Effector CD4-positive, alpha-beta T cell (primary cell): ENCODE measurements around the gene MARK2.
A peak's percentile ranks its signal among the peaks of the same experiment; 100 is the strongest.
"Not testable (repeated sequence)": the region's sequence is repeated elsewhere in the genome, so short reads cannot be mapped to it uniquely, and the experiment has no call there.

Experiments used
- DNase-seq: peaks from one replicate; pipeline ENCODE4 v3.0.0-alpha.2; 2020
- total RNA-seq: gene quantifications from one replicate; lab custom pipeline; 2026; lab: John Stamatoyannopoulos, UW

The MARK2 gene
- 87.6 reads per million, percentile 80 among the genes with 10 or more reads in this experiment for total RNA-seq

DNA sequence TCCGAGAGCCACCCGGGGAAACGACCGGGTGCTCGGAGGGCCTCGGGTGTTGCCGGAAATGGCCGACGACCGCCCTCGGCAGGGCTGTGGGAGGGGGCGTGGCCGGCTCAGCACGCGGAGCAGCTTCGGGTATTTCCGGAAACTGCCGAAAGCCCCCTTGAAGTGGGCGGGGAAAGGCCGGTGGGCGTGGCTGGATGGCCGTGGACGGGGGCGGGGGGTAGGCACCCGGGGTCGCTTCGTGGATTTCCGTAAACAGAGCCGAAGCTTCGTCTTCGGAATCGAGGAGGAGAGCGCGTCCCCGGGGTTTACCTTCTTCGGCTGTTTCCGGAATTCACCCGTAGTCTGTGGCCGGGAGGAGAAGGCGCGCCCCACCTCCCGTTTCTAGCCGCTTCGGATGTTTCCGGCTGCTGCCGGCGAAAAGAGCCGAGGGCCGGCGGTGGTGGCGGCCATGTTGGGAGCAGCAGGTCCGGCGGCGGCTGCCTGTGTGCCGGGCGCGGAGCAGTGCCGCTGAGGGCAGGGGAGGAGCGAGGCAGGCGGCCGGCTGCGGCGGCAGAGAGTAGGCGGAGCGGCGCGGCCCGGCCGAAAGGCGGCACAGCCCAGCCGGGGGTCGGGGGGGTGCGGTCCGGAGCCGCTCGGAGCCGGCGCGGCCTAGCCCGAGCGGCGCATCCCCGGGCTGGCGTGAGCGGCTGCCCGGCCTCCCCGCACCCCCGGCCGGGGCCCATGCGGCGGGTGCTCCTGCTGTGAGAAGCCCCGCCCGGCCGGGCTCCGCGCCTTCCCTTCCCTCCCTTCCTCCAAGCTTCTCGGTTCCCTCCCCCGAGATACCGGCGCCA lies at the start of gene MARK2:
Gene MARK2, plus strand, starts transcription at position 433 of the 830 bp plus-strand sequence. Its CDS starts 397 bp downstream, at position 830.
- peak; percentile 100 for DNase-seq

DNA sequence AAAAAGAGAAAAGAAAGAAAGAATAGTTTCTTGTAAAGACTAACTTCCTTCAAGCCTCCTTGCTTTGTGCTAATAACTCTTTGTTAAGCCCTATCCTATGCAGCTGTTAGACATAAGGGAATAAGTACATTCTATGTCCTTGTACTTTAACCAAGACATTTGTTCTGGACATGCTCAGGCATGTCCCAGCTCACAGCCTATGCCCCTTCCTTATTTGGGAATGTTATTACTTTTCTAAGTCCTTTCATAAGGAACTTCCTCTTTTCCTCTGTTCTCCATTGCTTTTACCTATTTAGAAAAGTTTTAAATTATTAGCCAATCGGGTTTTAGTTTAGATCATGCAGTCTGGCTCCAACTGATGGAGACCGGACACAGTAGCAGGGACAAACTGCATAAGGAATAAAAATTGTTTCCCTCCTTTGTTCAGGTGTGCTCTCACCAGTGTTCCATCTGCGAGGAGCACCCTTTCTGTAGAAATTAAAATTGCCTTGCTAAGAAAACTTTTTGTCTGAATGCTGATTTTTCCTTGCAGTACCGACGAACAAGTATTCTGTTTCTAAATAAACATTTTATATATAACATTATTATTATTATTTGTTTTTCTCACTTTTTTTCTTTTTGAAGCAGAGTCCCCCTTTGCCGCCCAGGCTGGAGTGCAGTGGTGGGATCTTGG lies 47.3 kb upstream of the MARK2 start:
- DNase-seq, result no peak

DNA sequence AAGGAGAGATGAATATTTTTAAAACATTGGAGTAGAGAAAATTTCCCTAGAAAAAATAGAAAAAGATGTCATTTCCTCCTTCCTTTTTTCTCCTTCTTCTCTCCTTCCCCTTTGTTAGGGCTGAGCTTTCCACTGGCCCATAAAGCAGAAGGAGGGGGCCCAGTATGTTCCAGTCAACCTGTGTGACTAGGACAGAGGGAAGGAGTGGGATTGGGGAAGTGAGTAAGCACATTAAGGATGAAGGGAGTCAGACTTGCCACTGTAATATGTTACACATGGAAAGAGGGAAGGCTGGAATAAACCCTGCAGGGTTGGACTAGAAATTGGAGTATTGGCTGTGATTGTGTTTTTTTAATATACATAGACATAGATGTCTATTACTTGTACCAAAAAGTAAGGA lies 45.7 kb upstream of the MARK2 start:
- DNase-seq, result no peak

DNA sequence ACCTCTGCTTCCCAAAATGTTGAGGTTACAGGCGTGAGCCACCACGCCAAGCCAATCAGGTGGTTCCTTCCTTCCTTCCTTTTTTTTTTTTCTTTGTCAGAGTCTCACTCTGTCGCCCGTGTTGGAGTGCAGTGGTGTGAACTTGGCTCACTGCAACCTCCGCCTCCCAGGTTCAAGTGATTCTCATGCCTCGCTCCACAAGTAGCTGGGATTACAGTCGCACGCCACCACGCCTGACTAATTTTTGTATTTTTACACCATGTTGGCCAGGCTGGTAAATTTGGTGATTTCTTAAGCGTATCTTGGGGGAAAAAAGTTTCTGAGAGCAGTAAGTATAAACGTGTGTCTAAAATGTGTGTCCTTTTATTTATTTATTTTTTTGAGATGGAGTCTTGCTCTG lies 43.8 kb upstream of the MARK2 start:
- DNase-seq, result no peak

DNA sequence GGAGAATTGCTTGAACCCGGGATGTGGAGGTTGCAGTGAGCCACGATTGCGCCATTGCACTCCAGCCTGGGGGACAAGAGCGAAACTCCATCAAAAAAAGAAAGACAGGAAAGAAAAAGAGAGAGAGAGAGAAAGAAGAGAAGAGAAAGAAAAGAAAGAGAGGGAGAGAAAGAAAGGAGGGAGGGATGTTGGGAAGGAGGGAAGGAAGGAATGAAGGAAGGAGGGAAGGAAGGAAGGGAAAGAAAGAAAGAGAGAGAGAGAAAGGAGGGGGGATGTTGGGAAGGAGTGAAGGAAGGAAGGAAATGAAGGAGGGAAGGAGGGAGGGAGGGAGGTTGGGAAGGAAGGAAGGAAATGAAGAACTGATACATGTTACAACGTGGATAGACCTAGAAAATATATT lies 38.0 kb upstream of the MARK2 start:
- DNase-seq, result no peak

DNA sequence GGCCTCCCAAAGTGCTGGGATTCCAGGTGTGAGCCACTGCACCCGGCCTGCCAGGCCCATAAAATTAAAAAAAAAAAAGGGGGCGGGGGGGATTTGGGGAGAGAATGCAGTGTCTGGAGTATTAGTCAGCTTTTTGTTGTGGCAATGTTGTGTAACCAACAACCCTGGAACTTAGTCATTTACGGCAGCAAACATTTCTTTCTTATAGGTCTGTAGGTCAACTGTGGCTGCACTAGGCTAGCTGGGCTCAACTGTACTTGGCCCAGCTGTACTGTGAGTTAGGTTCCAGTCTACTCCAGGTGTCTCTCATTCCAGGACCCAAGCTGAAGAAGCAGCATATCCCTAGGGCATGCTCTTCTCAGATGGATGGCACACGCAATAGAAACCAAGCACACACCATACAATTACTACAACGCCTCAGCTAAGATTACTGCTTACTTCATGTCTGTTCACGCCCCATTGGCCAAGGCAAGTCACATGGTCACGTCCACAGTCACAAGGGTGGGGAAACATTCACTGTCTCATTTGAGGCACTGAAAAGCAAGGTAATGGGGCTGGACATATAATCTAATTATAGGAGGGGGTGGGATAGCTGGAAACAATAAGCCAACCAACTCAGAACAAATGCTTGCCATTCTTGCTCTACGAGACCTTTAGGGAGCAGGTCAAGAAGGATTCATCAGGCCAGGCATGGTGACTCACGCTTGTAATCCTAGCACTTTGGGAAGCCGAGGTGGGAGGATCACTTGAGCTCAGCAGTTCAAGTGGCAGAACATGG lies 36.1 kb upstream of the MARK2 start:
- no peak for DNase-seq

DNA sequence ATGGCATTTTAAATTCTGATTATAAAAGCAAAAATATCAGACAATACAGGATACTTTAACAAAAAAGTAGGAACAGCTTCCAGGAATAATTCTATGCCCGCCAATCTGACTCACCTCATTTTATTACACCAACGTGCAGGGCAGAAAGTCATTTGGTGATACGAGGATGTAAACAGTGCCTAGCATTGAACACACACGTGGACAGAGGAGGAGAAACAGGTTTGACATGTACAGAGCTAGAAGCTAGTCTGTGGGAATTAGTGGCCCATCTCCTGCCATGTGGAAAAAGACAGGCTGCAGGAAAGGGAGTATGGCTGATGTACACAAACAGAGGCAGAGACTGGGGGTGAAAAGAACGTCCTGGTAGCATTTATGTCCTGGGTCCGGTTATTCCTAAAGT lies 34.7 kb upstream of the MARK2 start:
- DNase-seq, result no peak

DNA sequence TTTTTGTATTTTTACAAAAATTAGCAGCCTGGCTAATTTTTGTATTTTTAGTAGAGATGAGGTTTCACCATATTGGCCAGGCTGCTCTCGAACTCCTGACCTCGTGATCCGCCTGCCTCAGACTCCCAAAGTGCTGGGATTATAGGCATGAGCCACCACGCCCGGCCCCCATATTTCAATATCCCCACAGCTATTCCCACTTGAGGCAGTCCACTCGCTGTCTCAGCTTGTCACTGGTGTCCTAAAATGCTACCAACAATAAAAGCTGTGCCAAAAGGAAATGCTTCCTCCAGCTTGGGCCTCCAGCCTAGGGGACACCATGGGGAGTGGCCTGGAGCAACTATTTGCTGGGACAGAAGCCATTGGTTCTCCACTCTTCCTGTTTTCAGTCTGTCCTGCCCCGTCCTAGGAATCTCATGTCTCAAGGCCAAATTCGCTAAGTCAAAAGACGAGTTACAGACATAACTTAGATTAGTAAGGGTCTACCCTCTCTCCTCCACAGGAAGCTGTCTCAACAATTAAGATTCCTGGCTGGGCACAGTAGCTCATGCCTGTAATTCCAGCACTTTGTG lies 33.0 kb upstream of the MARK2 start:
- DNase-seq, result no peak

DNA sequence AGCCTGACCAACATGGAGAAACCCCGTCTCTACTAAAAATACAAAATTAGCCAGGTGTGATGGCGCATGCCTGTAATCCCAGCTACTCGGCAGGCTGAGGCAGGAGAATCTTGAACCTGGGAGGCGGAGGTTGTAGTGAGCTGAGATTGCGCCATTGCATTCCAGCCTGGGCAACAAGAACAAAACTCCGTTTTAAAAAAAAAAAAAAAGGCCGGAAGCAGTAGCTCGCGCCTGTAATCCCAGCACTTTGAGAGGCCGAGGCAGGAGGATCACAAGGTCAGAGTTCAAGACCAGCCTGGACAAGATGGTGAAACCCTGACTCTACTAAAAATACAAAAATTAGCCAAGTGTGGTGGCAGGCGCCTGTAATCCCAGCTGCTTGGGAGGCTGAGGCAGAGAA lies 28.5 kb upstream of the MARK2 start:
- not testable (repeated sequence) for DNase-seq

DNA sequence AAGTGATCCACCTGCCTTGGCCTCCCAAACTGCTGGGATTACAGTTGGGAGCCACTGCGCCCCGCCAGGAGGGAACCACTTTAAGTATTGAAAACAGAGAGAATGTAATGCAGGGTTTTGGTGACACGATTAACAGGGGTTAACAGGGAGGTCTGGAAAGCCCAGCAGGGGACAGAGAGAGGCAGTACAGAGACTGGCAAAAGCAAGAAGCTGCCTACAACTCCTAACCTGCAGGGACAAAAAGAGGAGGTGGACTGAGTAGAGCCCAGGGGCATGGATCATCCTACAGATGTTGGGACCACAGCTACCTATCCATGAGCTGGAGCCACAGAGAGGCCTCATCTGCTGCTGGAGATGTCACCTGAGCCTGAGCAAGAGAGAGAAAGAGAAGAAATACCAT lies 27.4 kb upstream of the MARK2 start:
- DNase-seq, result no peak

DNA sequence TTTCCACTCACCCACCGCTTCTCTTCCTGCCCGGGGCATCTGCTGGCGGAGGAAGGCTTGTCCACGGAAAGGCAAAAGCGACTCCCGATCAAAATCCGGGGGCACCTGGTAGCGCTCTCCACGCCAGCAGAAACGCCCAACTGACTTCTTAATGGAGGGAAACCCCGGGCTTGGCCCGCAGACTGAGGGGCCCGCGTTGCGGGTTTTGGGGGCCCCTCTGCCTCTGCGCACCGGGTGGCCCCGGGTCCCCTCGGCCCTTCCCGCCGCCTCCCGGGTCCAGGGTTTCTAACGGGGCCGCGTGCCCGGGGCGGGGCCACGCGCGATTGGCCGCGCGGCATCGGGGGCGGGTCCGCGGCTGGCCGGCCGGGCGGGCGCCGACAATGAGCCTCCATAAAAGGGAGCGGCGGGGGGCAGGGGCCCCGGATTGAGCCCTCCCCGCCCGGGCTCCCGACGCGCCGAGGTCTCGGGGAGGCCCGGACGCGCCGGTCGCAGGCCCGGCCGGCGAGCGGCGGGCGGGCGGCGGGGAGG lies 25.8 kb upstream of the MARK2 start, which contains the start of gene SPINDOC:
Gene SPINDOC, plus strand, starts transcription at position 422 of the 528 bp plus-strand sequence. CDS start 231 bp downstream, outside the sequence.
- peak; percentile 63 for DNase-seq

DNA sequence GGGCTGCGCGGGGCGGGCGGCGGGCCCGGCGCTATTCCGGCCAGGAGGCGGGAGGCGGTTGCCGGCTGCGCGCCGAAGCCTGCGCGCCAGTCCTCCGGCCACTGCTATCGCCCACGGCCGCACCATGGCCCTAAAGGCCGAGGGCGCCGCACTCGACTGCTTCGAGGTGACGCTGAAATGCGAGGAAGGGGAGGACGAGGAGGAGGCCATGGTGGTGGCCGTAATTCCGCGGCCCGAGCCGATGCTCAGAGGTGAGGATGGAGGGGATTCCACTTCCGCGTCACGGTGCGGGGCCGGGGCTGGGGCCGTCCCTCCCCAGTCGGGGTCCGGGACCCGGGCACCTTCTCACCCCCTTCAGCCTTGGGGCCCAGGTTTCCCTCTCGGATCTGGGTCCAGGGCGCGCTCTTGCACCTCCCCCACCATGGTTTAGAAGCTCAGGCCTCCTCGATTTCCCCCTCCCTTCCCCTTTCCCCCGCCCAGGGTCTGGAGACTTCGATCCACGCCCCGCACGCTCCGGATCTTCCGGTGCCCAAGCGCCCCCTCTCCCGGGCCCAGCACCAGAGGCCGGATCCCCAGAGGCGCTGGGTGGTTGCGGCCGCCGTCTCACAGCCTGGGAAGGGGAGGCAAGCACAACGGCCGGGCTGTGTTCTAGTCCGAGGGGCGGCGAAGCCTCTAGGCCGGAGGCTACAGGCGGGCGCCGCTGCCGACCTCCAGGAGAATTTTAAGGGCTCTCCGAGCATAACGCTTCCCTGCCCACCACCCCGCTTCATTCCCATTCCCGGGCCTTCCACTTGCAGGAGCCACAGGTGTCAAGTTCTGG lies 25.1 kb upstream of the MARK2 start:
- DNase-seq, result peak; percentile 15

DNA sequence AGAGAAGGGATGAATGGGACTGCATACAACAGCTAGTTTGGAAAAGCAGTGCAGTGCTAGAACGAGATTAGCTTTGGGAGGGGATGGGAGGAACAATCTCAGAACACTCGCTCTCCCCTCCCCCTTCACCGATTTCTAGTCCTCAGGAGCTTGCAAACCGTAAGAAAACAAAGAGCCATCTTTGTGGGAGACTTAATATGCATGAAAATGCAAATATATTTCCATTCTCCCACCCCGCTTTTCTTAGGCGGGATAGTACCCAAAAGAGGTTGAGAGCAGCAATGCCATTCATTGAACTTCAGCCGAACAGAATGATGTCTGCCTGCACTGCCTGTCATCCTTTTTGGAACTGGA lies 24.6 kb upstream of the MARK2 start:
- DNase-seq, result no peak

DNA sequence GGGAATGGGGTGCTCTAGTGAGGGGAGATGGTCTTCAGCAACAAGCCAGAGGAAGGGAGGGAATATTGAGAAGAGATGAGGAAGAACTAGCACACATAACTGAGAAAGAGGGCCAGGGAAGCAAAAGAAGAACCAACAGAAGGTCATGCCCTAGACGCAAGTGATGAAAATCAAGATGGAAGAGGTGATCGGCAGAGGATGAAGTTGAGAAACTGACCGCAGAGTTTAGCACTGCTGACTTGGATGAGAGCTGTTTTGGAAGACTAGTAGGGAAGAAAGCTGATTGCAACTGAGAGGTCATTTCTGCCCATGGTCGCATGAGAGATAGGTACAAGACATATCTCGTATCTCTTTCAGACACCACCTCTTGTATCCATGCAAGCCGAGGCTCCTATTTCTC lies 22.7 kb upstream of the MARK2 start:
- no peak for DNase-seq

DNA sequence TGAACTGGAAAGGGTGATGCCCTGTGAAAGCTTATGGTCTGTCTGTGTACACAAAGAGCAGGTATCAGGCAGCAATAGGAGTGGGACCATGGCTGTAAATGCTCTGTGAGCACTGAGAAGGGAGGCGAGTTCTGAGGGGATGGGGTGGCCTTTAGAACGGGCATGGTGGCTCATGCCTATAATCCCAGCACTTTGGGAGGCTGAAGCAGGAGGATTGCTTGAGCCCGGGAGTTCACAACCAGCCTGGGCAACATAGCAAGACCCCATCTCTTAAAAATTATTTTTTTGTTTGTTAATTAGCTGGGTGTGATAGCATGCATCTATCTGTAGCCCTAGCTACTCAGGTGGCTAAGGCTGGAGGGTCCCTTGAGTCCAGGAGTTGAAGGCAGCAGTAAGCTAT lies 22.2 kb upstream of the MARK2 start:
- DNase-seq, result no peak

DNA sequence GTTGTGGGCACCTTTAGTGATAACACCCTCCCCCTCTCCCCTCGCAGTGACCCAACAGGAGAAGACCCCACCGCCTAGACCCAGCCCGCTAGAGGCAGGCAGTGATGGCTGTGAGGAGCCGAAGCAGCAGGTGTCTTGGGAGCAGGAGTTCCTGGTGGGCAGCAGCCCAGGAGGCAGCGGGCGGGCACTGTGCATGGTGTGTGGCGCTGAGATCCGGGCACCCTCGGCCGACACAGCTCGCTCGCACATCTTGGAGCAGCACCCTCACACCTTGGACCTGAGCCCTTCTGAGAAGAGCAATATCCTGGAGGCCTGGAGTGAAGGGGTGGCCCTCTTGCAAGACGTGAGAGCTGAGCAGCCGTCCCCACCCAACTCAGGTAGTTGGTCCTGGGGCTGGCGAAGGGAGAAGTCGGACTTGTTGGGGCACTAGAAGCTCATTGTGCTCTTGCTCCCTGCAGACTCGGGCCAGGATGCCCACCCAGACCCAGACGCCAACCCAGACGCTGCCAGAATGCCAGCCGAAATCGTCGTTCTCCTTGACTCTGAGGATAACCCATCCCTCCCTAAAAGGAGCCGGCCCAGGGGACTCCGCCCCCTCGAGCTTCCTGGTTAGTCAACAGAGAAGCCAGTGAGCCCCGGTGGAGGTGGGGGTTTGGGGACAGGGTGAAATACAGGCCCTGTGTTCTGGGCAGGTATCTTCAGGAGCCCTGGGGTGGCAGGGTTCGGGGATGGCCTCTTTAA lies 21.0 kb upstream of the MARK2 start:
- DNase-seq, result no peak

DNA sequence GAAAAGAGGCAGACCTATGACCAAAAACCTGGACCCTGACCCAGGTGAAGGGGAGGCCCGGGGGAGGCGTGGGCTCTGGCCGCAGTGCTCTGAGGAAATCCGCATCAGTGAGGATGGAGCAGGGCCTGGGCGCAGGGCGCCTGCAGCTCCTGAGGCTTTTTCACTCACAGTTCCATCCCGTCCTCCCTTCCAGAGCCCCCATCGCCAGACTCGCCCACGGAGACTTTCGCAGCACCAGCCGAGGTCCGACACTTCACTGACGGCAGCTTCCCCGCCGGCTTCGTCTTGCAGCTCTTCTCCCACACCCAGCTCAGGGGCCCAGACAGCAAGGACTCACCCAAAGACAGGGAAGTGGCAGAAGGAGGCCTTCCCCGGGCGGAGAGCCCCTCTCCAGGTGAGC lies 20.3 kb upstream of the MARK2 start:
- no peak for DNase-seq

DNA sequence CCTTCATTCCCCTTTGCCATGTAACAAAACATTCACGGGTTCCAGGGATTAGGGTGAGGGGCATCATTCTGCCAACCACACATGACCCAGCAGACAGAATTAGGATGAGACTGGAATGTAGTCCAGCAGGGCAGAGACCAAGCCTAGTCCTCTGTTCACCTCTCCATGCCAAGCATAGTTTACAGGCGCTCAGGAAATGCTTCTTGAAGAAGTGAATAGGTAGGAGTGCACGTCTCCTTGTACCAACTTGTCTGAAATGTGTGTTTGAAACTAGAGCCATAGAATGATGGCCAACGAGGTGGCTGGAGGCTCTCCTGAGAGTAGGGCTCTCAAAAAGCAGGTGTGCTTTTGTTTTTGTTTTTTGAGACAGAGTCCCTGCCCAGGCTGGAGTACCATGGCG lies 17.5 kb upstream of the MARK2 start:
- no peak for DNase-seq

DNA sequence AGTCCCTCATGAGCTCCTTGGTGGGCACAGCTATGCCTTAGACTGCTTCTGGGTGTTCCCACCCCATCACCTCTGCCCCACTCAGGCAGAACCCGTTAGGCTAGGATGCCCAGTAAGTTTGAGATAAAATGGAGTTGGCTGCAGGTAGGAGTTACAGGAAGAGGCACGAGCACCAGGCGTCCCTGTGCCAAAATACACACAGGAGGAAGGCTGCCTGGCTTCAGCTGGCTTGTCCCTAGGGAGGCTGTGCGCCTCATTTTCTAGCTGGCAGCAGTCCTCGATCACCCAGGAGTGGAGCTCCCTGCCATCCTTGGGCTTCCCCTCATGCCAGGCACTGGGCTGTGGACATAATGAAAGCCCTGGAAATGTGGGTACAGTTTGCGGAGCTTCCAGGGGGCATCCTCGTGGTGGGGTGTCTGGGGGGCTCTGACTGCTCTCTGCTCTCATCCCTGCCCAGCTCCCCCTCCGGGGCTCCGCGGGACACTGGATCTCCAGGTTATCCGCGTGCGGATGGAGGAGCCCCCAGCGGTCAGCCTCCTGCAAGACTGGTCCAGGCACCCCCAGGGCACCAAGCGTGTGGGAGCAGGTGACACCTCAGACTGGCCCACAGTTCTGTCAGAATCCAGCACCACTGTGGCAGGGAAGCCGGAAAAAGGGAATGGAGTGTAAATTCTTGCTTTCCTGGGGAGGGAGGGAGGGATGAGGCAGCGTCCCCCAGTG lies 12.3 kb upstream of the MARK2 start:
- DNase-seq, result no peak

DNA sequence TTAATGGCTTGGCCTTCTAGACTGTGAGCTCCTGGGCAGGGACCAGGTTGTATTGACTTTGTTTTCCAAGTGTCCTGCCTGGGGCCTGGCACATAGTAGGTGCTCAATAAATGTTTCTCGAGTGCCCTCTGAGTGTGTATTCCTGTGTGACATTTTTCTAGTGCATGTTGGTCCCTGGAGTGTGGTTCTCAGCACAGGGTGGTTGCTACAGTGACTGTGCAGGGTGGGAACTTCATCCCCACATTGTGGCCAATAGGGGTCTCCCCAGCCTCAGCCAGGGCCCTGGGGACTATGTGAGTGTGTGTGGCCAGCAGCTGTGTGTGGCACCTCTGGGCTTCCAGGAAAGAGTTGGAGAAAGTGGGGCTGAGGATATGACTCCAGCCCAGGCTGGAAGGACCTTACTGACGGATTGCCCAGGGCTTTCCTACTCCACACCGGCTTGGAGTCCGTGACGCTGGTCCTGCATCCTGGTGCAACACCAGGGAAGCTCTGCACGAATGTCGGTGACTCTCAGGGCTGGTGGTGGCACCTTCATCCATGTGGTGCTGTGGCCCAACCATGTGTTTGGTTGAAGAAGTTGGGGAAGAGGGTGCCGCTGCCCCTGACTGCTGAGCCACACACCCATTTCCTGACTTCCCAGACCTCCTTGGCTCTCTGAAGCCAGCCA lies 9.0 kb upstream of the MARK2 start:
- no peak for DNase-seq
